ENCODE measurements around the gene GRAMD2A.

Gene GRAMD2A

DNA sequence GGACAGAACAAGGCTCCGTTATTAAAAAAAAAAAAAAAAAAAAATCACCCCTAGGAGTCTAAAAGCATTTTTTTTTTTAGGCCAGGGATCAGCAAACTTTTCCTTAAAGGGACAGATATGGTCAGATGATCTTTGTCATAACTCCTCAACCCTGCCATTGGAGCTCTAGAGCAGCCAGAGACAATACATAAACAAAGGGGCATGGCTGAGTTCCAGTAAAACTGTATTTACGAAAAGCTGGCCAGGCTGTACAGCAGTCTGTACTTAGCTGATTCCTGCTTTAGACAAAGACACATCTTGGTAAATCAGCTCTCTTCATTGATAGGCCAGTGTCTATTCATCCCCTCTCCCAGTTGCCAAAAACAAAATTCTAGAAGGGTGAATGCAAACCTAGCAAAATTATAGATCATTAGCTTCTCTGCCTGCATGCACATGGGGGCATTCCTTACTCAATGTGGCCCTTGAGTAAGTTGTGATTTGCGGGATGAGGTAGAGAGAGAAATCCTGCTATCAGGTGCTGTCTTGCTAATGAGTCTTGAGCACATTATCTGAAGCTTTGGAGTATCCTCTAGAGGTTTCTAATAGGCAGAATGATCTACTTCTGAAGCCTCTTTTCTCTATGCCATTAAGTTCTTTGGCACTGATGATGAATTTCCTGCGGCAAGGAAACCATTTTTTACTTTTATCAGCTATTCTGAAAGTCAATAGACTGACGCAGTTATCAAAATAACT lies 44.2 kb downstream of the GRAMD2A start:
- DNase-seq (ENCODE audit: low spot score) = no peak
- Histone ChIP-seq H3K4me3 (no peak overlapping the region), H3K27ac (no peak overlapping the region)
- TF ChIP-seq, protein P1, sequence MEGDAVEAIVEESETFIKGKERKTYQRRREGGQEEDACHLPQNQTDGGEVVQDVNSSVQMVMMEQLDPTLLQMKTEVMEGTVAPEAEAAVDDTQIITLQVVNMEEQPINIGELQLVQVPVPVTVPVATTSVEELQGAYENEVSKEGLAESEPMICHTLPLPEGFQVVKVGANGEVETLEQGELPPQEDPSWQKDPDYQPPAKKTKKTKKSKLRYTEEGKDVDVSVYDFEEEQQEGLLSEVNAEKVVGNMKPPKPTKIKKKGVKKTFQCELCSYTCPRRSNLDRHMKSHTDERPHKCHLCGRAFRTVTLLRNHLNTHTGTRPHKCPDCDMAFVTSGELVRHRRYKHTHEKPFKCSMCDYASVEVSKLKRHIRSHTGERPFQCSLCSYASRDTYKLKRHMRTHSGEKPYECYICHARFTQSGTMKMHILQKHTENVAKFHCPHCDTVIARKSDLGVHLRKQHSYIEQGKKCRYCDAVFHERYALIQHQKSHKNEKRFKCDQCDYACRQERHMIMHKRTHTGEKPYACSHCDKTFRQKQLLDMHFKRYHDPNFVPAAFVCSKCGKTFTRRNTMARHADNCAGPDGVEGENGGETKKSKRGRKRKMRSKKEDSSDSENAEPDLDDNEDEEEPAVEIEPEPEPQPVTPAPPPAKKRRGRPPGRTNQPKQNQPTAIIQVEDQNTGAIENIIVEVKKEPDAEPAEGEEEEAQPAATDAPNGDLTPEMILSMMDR (IDR thresholded peaks at IDR 0.05) = no peak

DNA sequence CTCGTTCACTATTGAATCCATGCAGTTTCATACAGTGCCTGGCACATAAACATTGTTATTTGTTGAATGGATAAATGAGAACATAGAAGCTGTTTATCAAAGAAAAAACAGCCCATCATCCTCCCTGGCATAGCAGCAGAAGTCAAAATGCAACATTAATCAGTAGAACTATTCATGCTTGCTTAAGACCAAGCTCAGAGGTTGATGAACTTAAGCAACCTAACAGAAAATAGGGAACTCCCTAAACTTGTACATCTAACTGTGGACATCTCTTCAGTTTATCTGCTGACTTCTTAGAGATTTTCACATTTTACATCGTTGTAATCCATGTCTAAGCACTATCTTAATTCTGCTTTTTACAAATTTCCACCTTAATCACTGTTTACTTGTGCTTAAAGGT lies 50.2 kb downstream of the GRAMD2A start:
- Histone ChIP-seq H3K4me3 (no peak overlapping the region), H3K27ac (no peak overlapping the region)
- TF ChIP-seq, protein P1 (IDR thresholded peaks at IDR 0.05) = no peak
- DNase-seq (ENCODE audit: low spot score) = no peak

DNA sequence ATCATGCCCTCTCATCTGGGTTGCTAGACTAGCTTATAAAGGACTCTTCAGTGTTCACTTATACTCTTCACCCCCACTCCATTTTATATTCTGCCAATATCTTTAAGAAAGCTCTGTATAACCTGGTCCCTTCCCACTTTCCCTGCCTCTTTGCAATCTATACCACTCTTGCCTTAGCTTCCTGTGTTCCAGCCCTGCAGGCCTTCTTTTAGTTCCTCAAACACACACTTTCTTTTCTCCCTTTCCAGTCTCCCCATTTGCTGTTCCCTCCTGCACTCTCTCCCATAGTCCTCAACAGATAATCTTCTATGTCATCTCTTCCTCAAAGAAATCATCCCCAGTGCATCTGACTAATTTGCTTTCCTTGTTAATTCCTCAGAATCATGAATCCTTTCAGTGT lies 50.7 kb downstream of the GRAMD2A start:
- DNase-seq (ENCODE audit: low spot score) = no peak
- H3K27ac ChIP-seq = no peak overlapping the region
- TF ChIP-seq, protein P1 (IDR thresholded peaks at IDR 0.05) = no peak
- H3K4me3 ChIP-seq = no peak overlapping the region

DNA sequence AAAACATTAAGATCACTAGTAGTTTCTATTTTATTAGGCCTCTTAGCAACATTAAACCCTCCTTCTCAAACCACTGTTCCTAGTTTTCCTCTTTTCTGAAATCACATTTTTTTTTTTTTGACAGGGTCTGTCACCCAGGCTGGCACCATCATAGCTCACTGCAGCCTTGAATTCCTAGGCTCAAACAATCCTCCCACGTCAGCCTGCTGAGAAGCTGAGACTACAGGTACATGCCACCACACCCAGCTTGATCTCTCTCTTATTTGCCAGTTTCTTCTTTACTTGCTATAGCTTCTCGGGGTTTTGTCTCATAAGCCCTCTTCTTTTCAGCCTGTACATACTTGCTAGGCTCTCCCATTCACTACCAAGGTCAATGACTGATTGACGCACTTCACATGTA lies 51.4 kb downstream of the GRAMD2A start:
- no peak overlapping the region for H3K27ac ChIP-seq
- DNase-seq (ENCODE audit: low spot score) = no peak
- H3K4me3 ChIP-seq = no peak overlapping the region
- TF ChIP-seq, protein P1 (IDR thresholded peaks at IDR 0.05) = no peak

DNA sequence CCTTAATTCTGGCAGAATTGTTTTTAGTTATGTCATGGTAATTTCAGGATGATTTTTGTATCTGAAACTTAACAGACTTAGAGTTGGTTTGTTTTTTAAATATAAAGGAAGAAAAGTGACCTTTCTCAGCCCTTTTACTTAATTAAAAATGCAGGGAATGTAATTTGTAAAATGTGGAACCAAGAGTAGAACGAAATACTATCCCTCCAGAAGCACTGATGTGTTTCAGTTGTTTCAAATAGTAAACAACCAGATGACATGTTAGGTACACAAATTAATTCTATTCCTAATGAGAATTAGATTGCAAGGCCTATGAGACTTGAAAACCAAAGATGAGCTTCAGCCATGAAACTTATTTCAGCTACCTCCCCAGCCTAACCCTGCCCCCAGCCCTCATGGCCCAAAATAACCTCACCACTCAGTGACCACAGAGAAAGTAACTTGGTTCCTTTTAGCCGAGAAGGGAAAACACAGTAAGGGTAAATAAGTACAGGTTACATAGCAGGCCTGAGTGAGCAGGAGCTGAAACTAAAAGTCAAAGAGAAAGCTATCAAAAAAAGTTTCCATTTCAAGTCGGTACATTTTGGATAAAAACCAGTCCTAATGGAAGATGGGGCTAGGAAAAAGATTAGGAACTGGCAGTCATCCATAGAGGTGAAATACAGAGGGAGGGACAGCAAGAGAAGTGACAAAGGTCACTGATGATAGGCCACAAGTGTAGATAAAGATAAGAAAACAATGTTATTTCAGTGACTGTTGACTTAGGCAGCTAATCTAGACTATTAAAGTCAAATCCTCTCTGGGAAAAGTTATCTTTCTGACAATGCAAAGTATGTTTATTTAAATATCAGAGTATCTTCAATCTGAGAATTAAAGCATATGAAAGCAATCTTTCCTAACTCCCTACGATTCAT lies 56.2 kb downstream of the GRAMD2A start:
- no peak for DNase-seq (ENCODE audit: low spot score)
- Histone ChIP-seq H3K4me3 (no peak overlapping the region), H3K27ac (no peak overlapping the region)
- TF ChIP-seq, protein P1 (IDR thresholded peaks at IDR 0.05) = no peak

DNA sequence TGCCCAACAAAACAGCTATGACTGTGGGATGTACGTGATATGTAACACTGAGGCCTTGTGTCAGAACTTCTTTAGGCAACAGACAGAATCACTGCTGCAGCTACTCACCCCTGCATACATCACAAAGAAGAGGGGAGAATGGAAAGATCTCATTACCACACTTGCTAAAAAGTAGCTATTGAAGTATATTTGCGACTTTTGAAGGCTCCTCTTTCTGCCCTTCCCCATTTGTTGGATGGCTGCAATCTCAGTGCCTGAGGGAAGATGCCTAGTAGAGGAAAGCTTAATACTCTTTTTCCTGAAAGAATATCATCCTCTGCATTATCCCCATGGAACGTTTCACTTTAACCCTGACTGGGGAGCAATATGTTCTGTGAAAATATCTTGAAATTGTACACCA lies 57.5 kb downstream of the GRAMD2A start:
- TF ChIP-seq, protein P1 (IDR thresholded peaks at IDR 0.05) = no peak
- Histone ChIP-seq H3K27ac (no peak overlapping the region), H3K4me3 (no peak overlapping the region)
- DNase-seq (ENCODE audit: low spot score) = no peak
